HG03565 (cell line): Measurements from ENCODE around the gene TVP23B.
A peak's percentile ranks its signal among the peaks of the same experiment; 100 is the strongest.
"Not testable (repeated sequence)": the region's sequence is repeated elsewhere in the genome, so short reads cannot be mapped to it uniquely, and the experiment has no call there.

ENCODE experiments used
- ATAC-seq: cut with Tn5 transposase; IDR thresholded peaks from one replicate; pipeline ENCODE4 v1.9.1; 2021; ENCODE audit warnings: mild to moderate bottlenecking, moderate library complexity; ENCODE audit not compliant: unreplicated experiment

TVP23B gene

DNA sequence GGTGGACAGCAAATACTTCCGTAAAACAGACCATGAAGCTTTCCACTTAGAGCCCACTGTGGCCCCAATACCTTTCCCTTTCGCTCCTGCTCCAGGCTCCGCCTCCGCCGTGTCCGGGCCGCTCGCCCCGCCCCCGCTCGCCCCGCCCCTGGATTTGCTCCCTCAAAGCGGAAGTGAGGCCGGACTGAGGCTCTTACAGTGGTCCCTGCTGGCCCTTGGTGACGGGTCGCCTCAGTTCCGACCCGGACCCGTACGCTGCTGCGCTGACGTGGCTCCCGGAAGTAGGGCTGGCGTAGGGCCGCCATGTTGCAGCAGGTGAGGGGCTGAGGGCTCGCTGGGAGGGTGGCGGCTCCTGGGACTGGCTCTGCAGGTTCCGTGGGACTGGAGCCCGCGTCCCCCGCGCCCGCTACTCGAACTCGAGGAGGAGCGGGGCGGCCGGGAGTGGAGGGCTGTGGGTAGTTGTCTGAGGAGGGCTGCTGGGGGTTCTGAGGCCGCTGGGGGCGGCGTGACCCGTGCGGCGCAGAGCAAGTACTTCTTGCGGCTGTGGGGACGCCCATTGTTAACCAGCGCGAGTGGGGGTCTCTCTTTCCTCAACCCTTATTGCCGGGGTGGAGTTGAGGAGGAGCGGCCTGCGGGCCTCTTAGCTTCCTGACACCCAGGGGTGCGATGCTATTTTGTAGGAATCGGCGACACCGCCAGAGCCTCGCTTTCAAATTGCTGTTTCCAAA lies at the start of gene TVP23B:
Gene TVP23B (plus strand): TSS at position 193 of the 728 bp plus-strand sequence. CDS start 111 bp downstream, at position 304.
- peak; percentile 93 for ATAC-seq

DNA sequence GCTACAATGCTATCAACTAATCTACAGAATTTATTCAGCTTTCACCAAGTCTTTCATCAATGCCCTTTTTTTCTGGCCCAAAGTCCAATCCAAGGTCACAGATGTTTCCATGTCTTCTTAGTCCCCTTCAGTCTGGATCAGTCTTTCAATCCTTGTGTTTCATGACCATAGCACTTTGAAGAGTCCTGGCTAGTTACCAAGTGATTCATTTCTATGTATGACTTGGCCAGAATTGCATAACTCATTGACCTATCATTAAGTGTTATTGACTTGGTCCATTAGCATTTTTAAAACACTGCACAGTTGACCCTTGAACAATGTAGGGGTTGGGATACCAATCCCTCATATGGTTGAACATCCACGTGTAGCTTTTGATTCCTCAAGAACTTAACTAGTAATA lies 48.5 kb upstream of the TVP23B start:
- not testable (repeated sequence) for ATAC-seq

DNA sequence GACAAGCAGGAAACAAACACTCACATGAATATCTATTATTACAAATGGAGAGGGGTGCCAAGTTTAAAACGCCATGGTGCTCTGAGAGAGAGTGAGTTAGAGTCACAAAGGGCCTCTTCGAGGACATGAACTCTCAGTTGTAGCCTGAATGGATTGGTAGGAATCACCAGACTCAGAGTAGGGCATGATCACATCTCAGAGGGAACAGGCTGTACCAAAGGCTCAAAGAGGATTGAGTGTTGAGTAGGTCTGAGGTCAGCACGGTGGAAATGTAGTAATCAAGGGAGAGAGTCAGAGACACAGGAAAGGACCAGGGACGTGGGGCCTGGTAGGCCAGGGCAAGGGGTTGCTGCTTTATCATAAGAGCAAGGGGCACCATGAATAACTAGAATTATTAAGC lies 47.6 kb upstream of the TVP23B start:
- not testable (repeated sequence) for ATAC-seq

DNA sequence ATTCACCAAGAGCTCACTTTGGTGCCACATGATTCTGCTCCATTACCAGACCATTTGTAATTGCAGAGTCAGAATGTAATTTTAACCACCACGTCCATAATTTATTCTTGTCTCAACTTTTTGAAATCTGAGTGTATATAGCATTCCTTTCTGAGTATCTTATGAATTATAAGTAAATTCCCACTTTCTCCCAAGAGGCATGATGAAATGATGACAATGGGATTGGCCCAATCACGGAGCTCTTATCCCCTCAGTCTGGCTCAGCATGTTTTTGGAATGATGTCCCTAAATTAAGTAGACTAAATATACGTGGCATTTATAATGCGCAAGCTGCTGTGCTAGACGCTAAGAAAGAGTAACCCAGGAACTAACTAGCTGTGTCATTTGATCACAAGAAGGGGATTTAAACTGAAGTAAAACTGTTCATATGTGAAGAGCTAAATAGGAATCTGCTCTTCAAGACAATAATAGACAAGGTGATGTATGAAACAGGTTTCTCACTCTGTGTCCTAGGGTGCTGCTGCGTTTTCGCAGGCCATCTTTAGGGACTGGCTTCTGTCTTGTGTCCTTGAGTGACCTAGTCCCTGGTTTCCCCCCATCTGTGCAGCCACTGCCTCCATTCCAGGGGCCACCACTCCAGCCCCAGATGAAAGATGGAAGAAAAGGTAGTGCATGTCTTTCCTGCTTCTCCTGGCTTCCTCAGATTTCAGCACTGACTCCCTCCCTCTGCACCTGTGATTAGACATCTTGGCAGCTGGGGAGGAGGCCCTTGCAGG lies 41.2 kb upstream of the TVP23B start:
- ATAC-seq: not testable (repeated sequence)

DNA sequence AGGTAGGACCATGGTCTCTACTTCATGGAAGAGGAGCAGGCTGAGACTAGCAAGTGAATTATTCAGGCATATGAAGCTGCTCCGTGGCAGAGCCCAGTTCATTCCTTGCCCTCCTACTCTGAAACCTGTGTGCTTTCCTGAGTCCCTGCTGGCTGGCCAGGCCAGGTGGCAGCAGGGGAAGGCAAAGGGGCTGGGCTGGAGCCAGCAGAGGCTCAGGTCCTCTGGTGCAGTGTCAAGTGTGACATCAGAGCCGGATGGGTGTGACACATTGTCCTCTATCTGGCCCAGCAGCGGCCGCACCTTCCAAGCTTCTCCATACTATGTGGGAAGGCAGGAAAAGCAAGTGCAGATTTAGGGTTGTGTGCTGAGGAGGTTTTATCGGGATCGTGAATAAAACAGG lies 39.8 kb upstream of the TVP23B start:
- not testable (repeated sequence) for ATAC-seq

DNA sequence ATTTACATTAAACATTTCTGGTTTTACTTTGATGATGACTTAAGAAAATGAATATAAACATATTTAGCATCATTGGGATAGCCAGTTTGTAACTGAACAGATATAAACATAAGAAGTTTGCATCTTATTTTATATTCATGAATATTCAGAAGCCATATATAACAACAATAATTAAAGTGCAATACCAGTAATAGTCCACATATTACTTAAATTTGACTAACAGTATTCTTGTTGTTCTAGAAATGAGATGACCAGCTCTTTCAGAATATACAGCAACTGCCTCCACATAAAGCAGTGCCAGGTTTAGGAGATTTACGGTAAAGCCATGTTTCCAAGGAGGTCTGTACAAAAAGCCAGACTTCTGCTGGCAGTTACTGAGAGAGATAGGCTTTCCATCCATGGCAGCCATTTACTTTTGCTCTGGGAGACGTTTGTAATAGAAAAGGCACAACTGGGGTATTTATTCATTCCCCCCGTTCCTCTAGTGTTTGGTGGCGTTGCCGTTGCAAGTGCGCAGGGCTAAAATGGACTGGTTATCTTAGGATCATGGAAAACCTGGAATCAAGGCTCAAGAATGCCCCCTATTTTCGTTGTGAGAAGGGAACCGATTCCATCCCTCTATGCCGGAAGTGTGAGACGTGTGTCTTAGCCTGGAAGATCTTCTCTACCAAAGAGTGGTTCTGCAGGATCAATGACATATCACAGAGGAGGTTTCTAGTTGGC lies 37.1 kb upstream of the TVP23B start, which contains the start of gene FBXW10:
Gene FBXW10 (plus strand): TSS at position 356 of the 723 bp plus-strand sequence. CDS start 191 bp downstream, at position 547.
- not testable (repeated sequence) for ATAC-seq

DNA sequence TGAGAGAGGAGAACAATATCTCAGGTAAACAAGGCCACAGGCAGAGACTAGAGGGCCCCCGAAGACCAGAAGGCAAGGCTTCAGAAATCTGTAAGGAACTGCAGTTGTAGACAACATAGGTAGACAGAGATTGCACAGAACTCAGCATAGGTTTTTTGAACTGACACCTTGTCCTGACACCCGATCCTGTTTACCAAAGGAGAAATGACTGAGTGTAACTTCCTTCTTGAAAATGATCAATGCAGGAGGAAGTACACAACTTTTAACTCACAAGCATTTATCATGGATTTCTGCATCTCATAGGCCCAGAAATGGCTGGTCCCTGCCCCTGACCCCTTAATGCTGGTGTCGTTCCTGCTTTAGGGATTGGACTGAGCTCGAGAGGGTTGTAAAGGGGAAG lies 36.3 kb upstream of the TVP23B start:
- ATAC-seq: not testable (repeated sequence)

DNA sequence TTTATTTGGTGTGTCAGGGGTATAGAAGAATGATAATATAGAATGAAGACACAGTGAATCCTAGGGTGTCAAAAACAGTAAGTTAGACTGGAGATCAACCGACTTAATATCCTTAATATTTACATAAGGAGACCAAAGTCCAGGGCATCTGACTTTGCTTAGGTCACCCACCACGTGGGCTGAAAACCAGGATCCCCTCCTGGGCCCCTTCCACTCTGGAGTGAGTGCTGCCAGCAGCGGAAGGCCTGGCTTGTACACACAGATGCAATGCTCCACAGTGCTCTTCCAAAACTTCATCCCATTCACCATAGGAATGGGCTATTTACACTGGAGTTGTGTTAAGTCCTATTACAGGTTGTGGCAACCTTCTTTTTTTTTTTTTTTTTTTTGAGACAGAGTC lies 34.4 kb upstream of the TVP23B start:
- ATAC-seq: not testable (repeated sequence)

DNA sequence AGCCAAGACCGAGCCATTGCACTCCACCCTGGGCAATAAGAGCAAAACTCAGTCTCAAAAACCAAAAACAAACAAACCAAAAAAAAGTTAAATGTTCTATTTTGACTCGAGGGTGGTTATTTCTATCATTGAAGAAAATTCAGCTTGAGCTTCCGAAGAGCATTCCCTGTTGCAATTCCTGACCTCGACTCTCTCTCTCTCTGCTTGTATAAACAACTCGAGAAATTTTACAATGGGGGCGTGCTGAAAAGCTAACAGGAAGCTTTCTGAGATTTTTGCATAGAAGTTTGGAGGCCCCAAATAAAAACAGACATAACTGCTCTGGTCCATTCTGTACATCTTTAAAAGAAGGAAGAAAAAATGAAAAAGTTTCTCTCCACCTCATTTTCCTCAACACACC lies 33.5 kb upstream of the TVP23B start:
- not testable (repeated sequence) for ATAC-seq

DNA sequence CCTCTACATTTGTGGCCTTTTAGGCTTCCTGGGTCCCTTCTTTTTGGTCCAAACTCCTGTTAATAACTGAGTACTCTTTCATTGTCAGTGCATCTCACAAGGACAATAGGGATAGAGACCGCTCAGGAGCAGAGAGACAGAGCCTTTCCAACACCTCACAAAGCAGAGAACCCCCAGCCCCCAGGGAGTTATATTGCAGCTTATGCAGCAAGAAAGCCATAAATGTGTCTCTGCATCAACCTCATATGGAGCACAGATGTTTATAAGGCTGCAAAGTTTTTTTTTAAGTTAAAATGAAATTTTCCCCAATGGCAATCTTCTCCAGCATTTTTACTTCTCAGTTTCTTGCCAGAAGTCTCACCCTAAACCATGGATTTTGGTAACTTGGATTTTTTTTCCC lies 30.7 kb upstream of the TVP23B start:
- ATAC-seq: not testable (repeated sequence)

DNA sequence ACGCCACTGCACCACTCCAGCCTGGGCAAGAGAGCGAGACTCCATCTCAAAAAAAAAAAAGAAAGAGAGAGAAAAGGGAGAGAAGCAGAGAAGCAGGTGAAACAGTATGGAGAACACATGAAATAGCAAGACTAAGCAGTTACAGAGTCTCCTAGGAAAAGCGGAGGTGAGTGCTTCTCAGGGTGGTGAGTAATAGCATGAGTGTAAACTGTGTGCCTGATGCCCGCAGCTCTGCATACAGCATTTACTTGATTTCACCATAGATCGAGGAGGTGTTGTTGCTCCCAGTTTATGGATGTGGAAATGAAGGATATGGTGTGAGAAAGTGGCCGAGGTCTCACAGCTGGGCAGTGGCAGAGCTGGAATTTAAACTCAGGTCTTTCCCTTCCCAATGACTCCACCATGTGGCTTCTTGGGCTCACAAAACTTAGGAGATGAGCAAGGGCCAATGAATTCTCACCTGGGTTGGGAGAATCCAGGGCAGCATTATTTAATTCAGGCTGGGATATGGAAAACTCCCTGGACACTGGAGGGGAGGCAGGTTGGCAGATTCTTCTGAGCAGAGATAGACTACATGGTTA lies 27.1 kb upstream of the TVP23B start:
- ATAC-seq: not testable (repeated sequence)

DNA sequence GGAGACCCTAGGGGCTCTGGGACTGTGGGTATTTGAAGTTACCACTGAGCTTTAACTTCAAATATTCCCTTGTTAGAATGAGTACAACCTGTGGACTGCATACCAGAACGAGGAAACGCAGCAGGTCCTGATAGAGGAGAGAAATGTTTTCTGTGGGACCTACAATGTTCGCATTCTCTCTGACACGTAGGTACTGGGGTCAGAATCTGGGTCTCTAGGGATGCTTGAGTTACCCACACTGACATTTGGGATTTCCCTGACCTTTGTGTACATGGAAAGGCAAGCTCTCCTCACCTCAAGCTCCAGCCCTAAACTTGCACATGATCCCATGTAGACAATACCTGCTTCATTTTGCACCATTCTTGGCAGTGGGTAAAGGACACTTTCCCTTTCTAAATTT lies 25.0 kb upstream of the TVP23B start:
- ATAC-seq: not testable (repeated sequence)

DNA sequence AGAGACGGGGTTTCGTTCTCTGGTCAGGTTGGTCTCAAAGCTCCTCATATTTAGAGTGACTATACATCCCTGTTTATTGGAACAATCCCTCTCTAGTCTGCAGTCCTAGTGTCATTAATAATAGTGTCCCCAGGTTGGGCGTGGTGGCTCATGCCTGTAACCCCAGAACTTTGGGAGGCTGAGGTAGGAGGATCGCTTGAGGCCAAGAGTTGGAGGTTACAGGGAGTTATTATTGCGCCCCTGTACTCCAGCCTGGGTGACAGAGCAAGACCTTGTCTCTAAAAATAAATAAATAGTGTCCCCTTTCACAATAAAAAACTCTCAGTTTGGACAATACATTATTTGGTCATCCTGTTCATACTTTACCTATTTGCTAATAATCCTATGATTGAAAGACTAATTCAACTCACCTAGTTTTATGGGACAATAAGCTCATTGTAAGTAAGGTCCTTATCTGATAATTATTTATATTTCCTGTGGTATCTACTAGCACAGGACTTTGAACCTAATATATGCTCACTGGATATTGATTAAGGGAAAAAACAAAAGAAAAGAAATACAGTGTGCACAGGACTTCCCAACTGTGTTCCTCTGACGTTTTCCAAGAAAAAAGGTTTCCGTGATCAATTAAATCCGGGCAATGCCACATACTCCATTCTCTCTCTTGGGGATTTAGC lies 23.5 kb upstream of the TVP23B start:
- ATAC-seq: not testable (repeated sequence)

DNA sequence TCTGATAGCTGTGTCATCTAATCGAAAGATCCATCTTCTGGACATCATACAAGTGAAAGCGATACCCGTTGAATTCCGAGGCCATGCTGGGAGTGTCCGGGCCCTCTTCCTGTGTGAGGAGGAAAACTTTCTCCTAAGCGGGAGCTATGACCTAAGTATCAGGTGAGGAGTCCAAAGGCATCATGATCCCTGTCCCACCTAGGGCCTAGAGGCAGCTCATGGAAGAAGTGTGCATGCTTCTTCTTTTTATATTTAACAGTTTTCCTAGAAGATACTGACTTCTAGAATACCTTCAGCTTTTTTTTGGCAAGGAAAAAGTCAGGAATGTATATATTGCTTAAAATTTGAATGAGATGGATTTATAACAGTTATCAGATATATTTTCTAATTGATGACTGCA lies 22.6 kb upstream of the TVP23B start:
- not testable (repeated sequence) for ATAC-seq

DNA sequence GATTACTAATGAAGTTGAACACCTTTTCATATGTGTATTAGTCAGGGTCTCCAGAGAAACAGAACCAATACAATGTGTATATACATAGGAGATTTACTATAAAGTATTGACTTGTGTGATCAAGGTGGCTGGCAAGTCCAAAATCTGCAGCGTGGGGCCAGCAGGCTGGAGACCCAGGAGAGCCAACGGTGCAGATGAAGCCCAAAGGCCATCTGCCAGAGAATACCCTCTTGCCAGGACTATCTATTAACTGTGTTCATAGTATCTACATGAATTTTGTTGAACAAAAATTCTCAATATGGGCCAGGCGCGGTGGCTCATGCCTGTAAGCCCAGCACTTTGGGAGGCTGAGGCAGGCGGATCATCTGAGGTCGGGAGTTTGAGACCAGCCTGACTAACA lies 20.8 kb upstream of the TVP23B start:
- ATAC-seq: not testable (repeated sequence)

DNA sequence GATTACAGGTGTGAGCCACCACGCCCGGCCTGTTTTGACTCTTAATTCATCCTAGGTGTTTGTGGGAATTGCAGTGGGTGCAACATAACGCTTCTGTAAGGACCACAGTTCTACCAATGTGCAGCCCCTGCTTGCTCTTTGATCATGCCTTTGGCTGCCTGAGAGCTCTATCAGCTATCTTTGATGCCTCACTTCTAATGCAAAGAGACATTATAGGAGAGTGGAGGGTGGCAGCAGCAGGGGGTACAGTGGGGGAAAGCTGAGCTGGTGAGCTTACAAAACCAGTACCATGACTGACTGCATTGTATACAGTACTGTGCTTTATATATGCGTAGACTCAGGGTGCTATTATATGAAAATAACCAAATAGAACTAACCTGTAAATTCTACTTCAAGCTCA lies 10.4 kb upstream of the TVP23B start:
- ATAC-seq: not testable (repeated sequence)

DNA sequence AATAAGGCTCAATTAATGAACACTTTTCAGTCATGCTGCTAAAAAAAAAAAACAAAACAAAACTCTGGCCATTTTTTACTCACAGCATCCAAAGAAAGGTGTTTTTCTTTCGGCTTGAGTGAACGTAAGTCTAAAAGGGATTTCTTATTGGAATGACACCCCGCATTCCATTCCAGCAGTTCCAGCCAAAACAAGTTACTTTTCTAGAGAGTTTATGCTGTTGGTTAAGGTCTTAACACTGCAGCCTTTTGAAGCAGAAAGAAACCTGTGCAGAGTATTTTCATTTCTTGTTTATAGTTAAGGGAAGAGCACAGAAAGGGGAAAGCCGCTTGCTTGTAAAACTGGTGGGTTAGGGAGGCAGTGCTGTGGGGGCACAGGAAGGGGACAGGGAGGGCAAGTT lies 9.9 kb upstream of the TVP23B start:
- ATAC-seq: not testable (repeated sequence)

DNA sequence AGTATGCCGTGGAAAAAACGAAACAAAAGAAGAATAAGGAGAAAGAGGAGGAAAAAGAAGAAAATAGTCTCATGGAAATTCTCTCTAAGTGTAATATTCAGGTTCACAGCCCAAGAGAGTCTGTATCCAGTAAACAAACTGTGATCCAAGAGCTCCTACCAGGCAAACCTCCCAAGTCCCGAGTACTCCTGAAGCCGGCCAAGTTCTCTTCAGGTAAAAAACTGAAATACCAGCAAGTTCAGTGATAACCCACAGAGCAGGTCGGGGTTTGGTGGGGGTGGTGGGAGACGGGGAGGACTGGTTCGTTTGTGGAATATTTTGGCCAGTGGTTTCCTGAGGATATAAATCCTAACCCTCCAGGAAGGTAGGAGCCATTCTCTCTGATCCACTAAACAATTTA lies 8.5 kb upstream of the TVP23B start:
- no peak for ATAC-seq

DNA sequence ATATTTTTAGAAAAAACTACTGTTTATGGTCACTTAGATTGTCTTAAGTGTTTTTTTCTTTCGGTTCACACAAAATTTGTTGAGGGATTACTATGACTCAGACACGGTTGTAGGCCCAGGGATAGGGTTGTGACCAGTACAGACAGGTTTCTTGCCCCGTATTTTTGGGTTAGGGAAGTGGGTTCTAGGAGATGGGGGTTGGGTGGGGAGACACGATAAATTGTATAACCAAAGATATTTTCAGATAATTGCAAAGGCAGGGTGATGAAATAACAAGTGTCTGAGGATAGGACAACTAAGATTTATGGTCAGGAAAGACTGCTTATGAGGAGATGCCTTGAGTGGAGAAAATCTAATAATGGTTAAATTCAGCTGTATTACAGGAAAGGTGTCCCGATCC lies 822 bp downstream of the TVP23B start:
- not testable (repeated sequence) for ATAC-seq

DNA sequence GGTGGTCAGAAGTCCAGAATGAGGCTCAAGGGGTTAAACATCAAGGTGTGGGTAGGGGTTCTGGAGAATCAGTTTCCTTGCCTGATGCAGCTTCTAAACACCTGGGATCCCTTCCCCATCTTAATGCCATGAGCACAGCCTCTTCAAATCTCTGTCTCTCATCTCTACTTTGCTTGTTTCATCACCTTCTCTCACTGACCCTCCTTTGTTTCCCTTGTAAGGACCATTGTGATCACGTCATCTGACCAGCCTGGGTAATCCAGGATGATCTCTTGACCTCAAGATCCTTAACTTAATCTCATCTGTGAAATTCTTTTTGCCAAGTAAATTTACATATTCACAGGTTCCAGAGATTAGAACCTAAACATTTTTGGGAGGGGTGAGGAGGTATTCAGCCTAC lies 5.0 kb downstream of the TVP23B start:
- not testable (repeated sequence) for ATAC-seq
